Tibial nerve (tissue), 4 donors: ENCODE results near the gene CROCC2. TPM values are rescaled to one million over a fixed set of nuclear protein-coding genes. Genes with fewer than 3 reads are reported as not detected.

Source experiments
- DNase-seq, 2 donors: peaks; one replicate each; pipeline ENCODE4 v3.0.0-alpha.2; 2019; ENCODE audit warnings: low spot score in 2 of 2
- H3K27ac ChIP-seq, 4 donors: fragments of 200-600 bp; sonication (generic) in 3 of 4; one replicate each; pipeline ENCODE4 v1.5.1; 2017 to 2019; ENCODE audit warnings: mild to moderate bottlenecking in 1 of 4
- H3K27me3 ChIP-seq, 2 donors: fragments of 200-600 bp; sonication (generic) in 1 of 2; one replicate each; pipeline versions ENCODE4 v1.5.1 to v1.6.0; 2017 to 2019
- H3K36me3 ChIP-seq, 3 donors: fragments of 200-600 bp; sonication (generic); one replicate each; pipeline ENCODE4 v1.5.1; 2018 to 2019
- H3K4me1 ChIP-seq, 4 donors: fragments of 200-600 bp; sonication (generic) in 3 of 4; one replicate each; pipeline ENCODE4 v1.5.1; 2017 to 2019
- H3K4me3 ChIP-seq, 4 donors: fragments of 200-600 bp; sonication (generic) in 3 of 4; one replicate each; pipeline ENCODE4 v1.5.1; 2017 to 2019; ENCODE audit warnings: mild to moderate bottlenecking in 1 of 4, moderate library complexity in 1 of 4
- H3K9me3 ChIP-seq, 4 donors: fragments of 200-600 bp; sonication (generic) in 3 of 4; one replicate each; pipeline ENCODE4 v1.5.1; 2017 to 2019
- CTCF ChIP-seq, 5 experiments: fragments of 200-600 bp in 3 of 5; fragments of 450-650 bp in 2 of 5; sonication (generic) in 3 of 5; IDR thresholded peaks; one replicate each; pipeline ENCODE4 v1.5.1; 2016 to 2019; ENCODE audit warnings: antibody characterized with exemption in 5 of 5, mild to moderate bottlenecking in 3 of 5, moderate library complexity in 2 of 5
- EP300 ChIP-seq, 2 donors: sonication (generic); formaldehyde crosslinking; IDR thresholded peaks; one replicate each; pipeline ENCODE4 v1.6.1; 2017; ENCODE audit warnings: antibody characterized with exemption in 2 of 2, mild to moderate bottlenecking in 1 of 2
- POLR2A ChIP-seq, 2 donors: fragments of 450-650 bp; IDR thresholded peaks; one replicate each; pipeline ENCODE4 v1.6.1; 2017; ENCODE audit warnings: antibody characterized with exemption in 2 of 2, mild to moderate bottlenecking in 2 of 2, moderate library complexity in 2 of 2
- WGBS, 2 donors: methylation state at CpG; one replicate each; pipeline ENCODE4 v1.1.5; 2018; 5-methylcytosine and 5-hydroxymethylcytosine counted together
- total RNA-seq, 4 donors: library from RNA; depleted of rRNA; stranded (reverse); fragments of >200 nt; gene quantifications; one replicate each; pipeline ENCODE4 v1.1.0, GENCODE V29; 2016

The CROCC2 gene
- total RNA-seq, 4 donors from 2014 or later, result 0.44 to 1.2 TPM; not detected in 2

- H3K36me3 ChIP-seq, result peaks cover 0 to 53% (median 0%) of the 10 kb centered on the region in 3 donors
- no peaks in the 10 kb centered on the region for H3K4me1 ChIP-seq
- peaks cover 0 to 25% (median 5%) of the 10 kb centered on the region in 4 donors for H3K9me3 ChIP-seq
- TF ChIP-seq CTCF (IDR thresholded peaks at IDR 0.05), result no peak
- no peak for TF ChIP-seq POLR2A (IDR thresholded peaks at IDR 0.05)
- TF ChIP-seq EP300 (IDR thresholded peaks at IDR 0.05), result no peak
- H3K27ac ChIP-seq, result no peak overlapping the region
- 83 to 96% methylated on average over 8 to 10 of the region's 10 CpGs for WGBS, 2 donors
- H3K27me3 ChIP-seq, result no peaks in the 10 kb centered on the region
- DNase-seq, result peak in 1 of 2 donors; percentile 2
- H3K4me3 ChIP-seq, result no peak overlapping the region
These were observed 114.1 kb downstream of the CROCC2 start for GRCh38 chr2:241020201-241020600.

GRCh38 chr2:241020629-241021190 lies 114.6 kb downstream of the CROCC2 start:
- Histone ChIP-seq H3K9me3 (peaks cover 0 to 30% (median 5%) of the 10 kb centered on the region in 4 donors), H3K36me3 (peaks cover 0 to 53% (median 0%) of the 10 kb centered on the region in 3 donors), H3K27me3 (no peaks in the 10 kb centered on the region), H3K27ac (no peak overlapping the region), H3K4me3 (no peak overlapping the region), H3K4me1 (no peaks in the 10 kb centered on the region)
- DNase-seq, result no peak
- no peak for TF ChIP-seq POLR2A (IDR thresholded peaks at IDR 0.05)
- WGBS, 2 donors, result 84 to 89% methylated on average over 7 to 8 of the region's 8 CpGs

- Histone ChIP-seq H3K27me3 (no peaks in the 10 kb centered on the region), H3K4me1 (no peaks in the 10 kb centered on the region), H3K9me3 (peaks cover 0 to 46% (median 5%) of the 10 kb centered on the region in 4 donors), H3K36me3 (peaks cover 0 to 41% (median 0%) of the 10 kb centered on the region in 3 donors), H3K4me3 (no peak overlapping the region), H3K27ac (no peak overlapping the region)
- no peak for DNase-seq
- WGBS, 2 donors, result 67 to 74% methylated on average over 1 of the region's 1 CpG
- TF ChIP-seq CTCF (IDR thresholded peaks at IDR 0.05) (no peak), EP300 (IDR thresholded peaks at IDR 0.05) (no peak), POLR2A (IDR thresholded peaks at IDR 0.05) (no peak)
These were observed 119.5 kb downstream of the CROCC2 start for GRCh38 chr2:241025639-241026038.

GRCh38 chr2:241029599-241030332 lies 123.6 kb downstream of the CROCC2 start:
- Histone ChIP-seq H3K9me3 (peaks cover 0 to 25% (median 0%) of the 10 kb centered on the region in 4 donors), H3K4me1 (peaks cover 0 to under 1% (median 0%) of the 10 kb centered on the region in 4 donors), H3K4me3 (no peak overlapping the region), H3K27me3 (no peaks in the 10 kb centered on the region), H3K27ac (no peak overlapping the region), H3K36me3 (peaks cover 0 to 57% (median 0%) of the 10 kb centered on the region in 3 donors)
- whole genome bisulfite sequencing, 2 donors, result 91 to 92% methylated on average over 13 of the region's 17 CpGs
- DNase-seq, result no peak
- TF ChIP-seq CTCF (IDR thresholded peaks at IDR 0.05) (no peak), EP300 (IDR thresholded peaks at IDR 0.05) (no peak), POLR2A (IDR thresholded peaks at IDR 0.05) (no peak)

GRCh38 chr2:241030333-241030680 lies 124.2 kb downstream of the CROCC2 start:
- no peak overlapping the region for H3K27ac ChIP-seq
- WGBS, 2 donors, result 93 to 96% methylated on average over 13 to 15 of the region's 15 CpGs
- DNase-seq, result no peak
- peaks cover 0 to 58% (median 0%) of the 10 kb centered on the region in 3 donors for H3K36me3 ChIP-seq
- H3K27me3 ChIP-seq, result no peaks in the 10 kb centered on the region
- no peak overlapping the region for H3K4me3 ChIP-seq
- peaks cover 0 to 20% (median 0%) of the 10 kb centered on the region in 4 donors for H3K9me3 ChIP-seq
- peaks cover 0 to 6% (median 0%) of the 10 kb centered on the region in 4 donors for H3K4me1 ChIP-seq
- TF ChIP-seq EP300 (IDR thresholded peaks at IDR 0.05), result no peak
- no peak for TF ChIP-seq POLR2A (IDR thresholded peaks at IDR 0.05)
- TF ChIP-seq CTCF (IDR thresholded peaks at IDR 0.05), result no peak
